HepG2 (cell line): ENCODE data around the gene PCYOX1L. TPM values are rescaled to one million over a fixed set of nuclear protein-coding genes. Genes with fewer than 3 reads are reported as not detected.

Source experiments
- ARHGAP35 ChIP-seq: sonication (generic); formaldehyde crosslinking; IDR thresholded peaks from 2 replicates; pipeline ENCODE4 v1.9.0; 2022; ENCODE audit warnings: mild to moderate bottlenecking, inconsistent platforms, moderate library complexity, missing genetic modification reagents, borderline replicate concordance
- CTCF ChIP-seq: sonication (generic); formaldehyde crosslinking; IDR thresholded peaks from 2 replicates; pipeline ENCODE4 v1.5.0; 2020; ENCODE audit warnings: mild to moderate bottlenecking, missing genetic modification reagents, moderate library complexity
- E2F5 ChIP-seq: sonication (generic); formaldehyde crosslinking; conservative IDR thresholded peaks from 2 replicates; pipeline ENCODE4 v1.4.0; 2020; ENCODE audit warnings: missing genetic modification reagents
- ELF1 ChIP-seq: sonication (generic); formaldehyde crosslinking; IDR thresholded peaks from 2 replicates; pipeline ENCODE4 v1.4.0; 2020; ENCODE audit warnings: missing genetic modification reagents
- IRF1 ChIP-seq: sonication (generic); formaldehyde crosslinking; IDR thresholded peaks from 2 replicates; pipeline ENCODE4 v1.4.0; 2020; ENCODE audit warnings: low read depth, mild to moderate bottlenecking, missing genetic modification reagents
- KDM2A ChIP-seq: sonication (generic); formaldehyde crosslinking; IDR thresholded peaks from 2 replicates; pipeline ENCODE4 v1.4.0; 2020; ENCODE audit warnings: low read depth, missing genetic modification reagents, borderline replicate concordance
- MTA3 ChIP-seq: sonication (generic); formaldehyde crosslinking; IDR thresholded peaks from 2 replicates; pipeline ENCODE4 v1.4.0; 2020; ENCODE audit warnings: missing genetic modification reagents
- MYC ChIP-seq: sonication (generic); formaldehyde crosslinking; IDR thresholded peaks from 2 replicates; pipeline ENCODE4 v1.9.0; 2021; ENCODE audit warnings: missing genetic modification reagents, borderline replicate concordance
- NFE2L1 ChIP-seq: sonication (generic); formaldehyde crosslinking; IDR thresholded peaks from 2 replicates; pipeline ENCODE4 v1.4.0; 2020; ENCODE audit warnings: missing genetic modification reagents, mild to moderate bottlenecking, borderline replicate concordance
- NR2F1 ChIP-seq, 2 experiments: fragments of 450-650 bp in 1 of 2; formaldehyde crosslinking in 1 of 2; IDR thresholded peaks; 2 replicates each; pipeline versions ENCODE4 v1.5.0 to v1.6.1; 2016 to 2020; ENCODE audit warnings: mild to moderate bottlenecking in 1 of 2, missing compliant biosample characterization in 1 of 2, missing genetic modification reagents in 1 of 2, moderate library complexity in 1 of 2
- PCBP1 ChIP-seq: fragments of 200-400 bp; formaldehyde crosslinking; IDR thresholded peaks from 2 replicates; pipeline ENCODE4 v1.6.1; 2017; ENCODE audit warnings: mild to moderate bottlenecking, low read depth, low read length, borderline replicate concordance
- PHF8 ChIP-seq: sonication (generic); formaldehyde crosslinking; IDR thresholded peaks from 2 replicates; pipeline ENCODE4 v1.5.0; 2020; ENCODE audit warnings: missing genetic modification reagents
- RXRB ChIP-seq: IDR thresholded peaks from 2 replicates; pipeline ENCODE4 v1.6.1; 2016; ENCODE audit warnings: borderline replicate concordance, missing genetic modification reagents, missing compliant biosample characterization
- SMARCE1 ChIP-seq: fragments of 450-650 bp; IDR thresholded peaks from 2 replicates; pipeline ENCODE4 v1.6.1; 2017; ENCODE audit warnings: borderline replicate concordance
- SOX13 ChIP-seq, 3 experiments: fragments of 450-650 bp in 1 of 3; sonication (generic) in 1 of 3; formaldehyde crosslinking in 1 of 3; IDR thresholded peaks in 2 of 3; conservative IDR thresholded peaks in 1 of 3; 2 replicates each; pipeline versions ENCODE4 v1.5.0 to v1.6.1; 2016 to 2020; ENCODE audit warnings: antibody characterized with exemption in 1 of 3, mild to moderate bottlenecking in 1 of 3, missing compliant biosample characterization in 1 of 3, missing genetic modification reagents in 1 of 3, moderate library complexity in 1 of 3
- SP4 ChIP-seq: sonication (generic); formaldehyde crosslinking; IDR thresholded peaks from 2 replicates; pipeline ENCODE4 v1.8.1; 2023; ENCODE audit warnings: mild to moderate bottlenecking, missing genetic modification reagents
- TIGD3 ChIP-seq: sonication (generic); formaldehyde crosslinking; IDR thresholded peaks from 2 replicates; pipeline ENCODE4 v1.5.1; 2020; ENCODE audit warnings: mild to moderate bottlenecking, missing genetic modification reagents, borderline replicate concordance
- ZNF12 ChIP-seq: sonication (generic); formaldehyde crosslinking; IDR thresholded peaks from 2 replicates; pipeline ENCODE4 v1.5.0; 2020; ENCODE audit warnings: missing genetic modification reagents
- ZNF431 ChIP-seq: sonication (generic); formaldehyde crosslinking; IDR thresholded peaks from 2 replicates; pipeline ENCODE4 v1.9.0; 2022; ENCODE audit warnings: missing genetic modification reagents, low read depth, mild to moderate bottlenecking, borderline replicate concordance
- ZNF576 ChIP-seq: sonication (generic); formaldehyde crosslinking; IDR thresholded peaks from 2 replicates; pipeline ENCODE4 v1.4.0; 2020; ENCODE audit warnings: mild to moderate bottlenecking, missing genetic modification reagents
- ZNF605 ChIP-seq: sonication (generic); formaldehyde crosslinking; IDR thresholded peaks from 2 replicates; pipeline ENCODE4 v1.8.0; 2022; ENCODE audit warnings: mild to moderate bottlenecking, missing genetic modification reagents
- ZNF614 ChIP-seq: IDR thresholded peaks from 2 replicates; pipeline ENCODE4 v1.6.1; 2018; ENCODE audit warnings: missing biosample characterization, missing genetic modification reagents, inconsistent platforms, borderline replicate concordance
- ZNF747 ChIP-seq: sonication (generic); formaldehyde crosslinking; IDR thresholded peaks from 2 replicates; pipeline ENCODE4 v1.8.1; 2023; ENCODE audit warnings: missing genetic modification reagents, mild to moderate bottlenecking, borderline replicate concordance
- ZNF761 ChIP-seq: sonication (generic); formaldehyde crosslinking; conservative IDR thresholded peaks from 2 replicates; pipeline ENCODE4 v1.4.0; 2020; ENCODE audit warnings: mild to moderate bottlenecking, missing genetic modification reagents
- polyA plus RNA-seq, 8 experiments: library from polyadenylated mRNA; depleted of rRNA in 3 of 8; stranded (reverse) in 7 of 8; unstranded in 1 of 8; fragments of >200 nt; fragmentation: Illumina TruSeq in 4 of 8; extraction: Trizol in 4 of 8; gene quantifications; 2 replicates each; pipeline versions ENCODE4 v1.2.1 to v1.2.3, GENCODE V29; 2011 to 2016; ENCODE audit warnings: low read depth in 4 of 8, missing spikeins in 1 of 8, mixed read lengths in 1 of 8; ENCODE audit not compliant: insufficient read depth in 1 of 8
- total RNA-seq, 5 experiments: library from RNA; depleted of rRNA; stranded (reverse); fragments of >200 nt; fragmentation: Illumina TruSeq; extraction: Trizol; gene quantifications; 2 replicates each; pipeline ENCODE4 v1.2.3, GENCODE V29; 2016; ENCODE audit warnings: low read depth in 1 of 5

The PCYOX1L gene
- total and polyA plus RNA-seq, 2 of the 13 experiments (the other 11 are each of a cell fraction or from before 2014, with no cell fraction given) = 1.00 to 3.7 TPM

- TF ChIP-seq ZNF747 (CRISPR knock-in tag) = no peak
- no peak for TF ChIP-seq ELF1
- no peak for TF ChIP-seq ARHGAP35 (CRISPR knock-in tag)
- TF ChIP-seq NR2F1 (CRISPR knock-in tag; IDR thresholded peaks at IDR 0.05) = no peak
- TF ChIP-seq ZNF431 (CRISPR knock-in tag) = no peak
- TF ChIP-seq PCBP1 = no peak
- no peak for TF ChIP-seq MTA3 (CRISPR knock-in tag)
- no peak for TF ChIP-seq ZNF614 (CRISPR knock-in tag)
- no peak for TF ChIP-seq E2F5 (CRISPR knock-in tag)
- TF ChIP-seq CTCF (CRISPR knock-in tag) = peak; percentile 84
- TF ChIP-seq ZNF605 (CRISPR knock-in tag) = 0 out of 2 replicates have a peak, but pooled peaks have one; percentile 34
- no peak for TF ChIP-seq KDM2A (CRISPR knock-in tag)
- no peak for TF ChIP-seq IRF1 (CRISPR knock-in tag)
- no peak for TF ChIP-seq NFE2L1 (CRISPR knock-in tag)
- no peak for TF ChIP-seq SP4 (CRISPR knock-in tag)
- no peak for TF ChIP-seq SOX13 (IDR thresholded peaks at IDR 0.05)
- no peak for TF ChIP-seq SOX13 (CRISPR knock-in tag; conservative IDR thresholded peaks at IDR 0.05 in 1 of 2, IDR thresholded peaks at IDR 0.05 in 1 of 2)
- peak; percentile 34; the same call in 1 of the 2 replicates for TF ChIP-seq RXRB (CRISPR knock-in tag)
- no peak for TF ChIP-seq ZNF761
- no peak for TF ChIP-seq TIGD3 (CRISPR knock-in tag)
- no peak for TF ChIP-seq ZNF12 (CRISPR knock-in tag)
- TF ChIP-seq ZNF576 (CRISPR knock-in tag) = no peak
- TF ChIP-seq PHF8 (CRISPR knock-in tag) = no peak
- no peak for TF ChIP-seq SMARCE1
- 0 out of 2 replicates have a peak, but pooled peaks have one; percentile 18 for TF ChIP-seq MYC (CRISPR knock-in tag)
These were observed 40.4 kb upstream of the PCYOX1L start (continued) for GRCh38 chr5:149317281-149318048.
